Hepatocyte (in vitro differentiated cells): ENCODE measurements around the gene ORC1. TPM values are rescaled to one million over a fixed set of nuclear protein-coding genes. Genes with fewer than 3 reads are reported as not detected.

ENCODE experiments used
- DNase-seq: peaks from one replicate; pipeline ENCODE4 v3.0.0-alpha.2; 2016; ENCODE audit warnings: low spot score
- H2AFZ ChIP-seq: fragments of 200-600 bp; sonication (generic); 2 replicates; pipeline ENCODE4 v1.6.0; 2016; ENCODE audit warnings: antibody characterized with exemption, mild to moderate bottlenecking
- H3K27ac ChIP-seq: fragments of 200-600 bp; sonication (generic); 2 replicates; pipeline ENCODE4 v1.5.1; 2016; ENCODE audit warnings: mild to moderate bottlenecking
- H3K27me3 ChIP-seq: fragments of 200-600 bp; sonication (generic); 2 replicates; pipeline ENCODE4 v1.6.1; 2016
- H3K36me3 ChIP-seq: fragments of 200-600 bp; sonication (generic); replicated peaks from 2 replicates; pipeline ENCODE4 v1.5.1; 2016; ENCODE audit warnings: low read depth; ENCODE audit not compliant: insufficient read depth
- H3K4me1 ChIP-seq: fragments of 200-600 bp; sonication (generic); 2 replicates; pipeline ENCODE4 v1.5.1; 2016; ENCODE audit warnings: mild to moderate bottlenecking, moderate library complexity; ENCODE audit not compliant: insufficient read depth
- H3K4me2 ChIP-seq: fragments of 200-600 bp; sonication (generic); 2 replicates; pipeline ENCODE4 v1.6.0; 2016
- H3K4me3 ChIP-seq: fragments of 200-600 bp; sonication (generic); 2 replicates; pipeline ENCODE4 v1.5.1; 2016; ENCODE audit warnings: mild to moderate bottlenecking
- H3K79me2 ChIP-seq: fragments of 200-600 bp; sonication (generic); 2 replicates; pipeline ENCODE4 v1.6.0; 2017; ENCODE audit warnings: mild to moderate bottlenecking
- H3K9me2 ChIP-seq: fragments of 200-600 bp; sonication (generic); replicated peaks from 2 replicates; pipeline ENCODE4 v1.6.0; 2017; ENCODE audit warnings: mild to moderate bottlenecking; ENCODE audit not compliant: insufficient read depth
- H3K9me3 ChIP-seq: fragments of 200-600 bp; sonication (generic); 2 replicates; pipeline ENCODE4 v1.5.1; 2016; ENCODE audit warnings: low read depth, mild to moderate bottlenecking
- H4K20me1 ChIP-seq: fragments of 200-600 bp; sonication (generic); 2 replicates; pipeline ENCODE4 v1.6.0; 2016; ENCODE audit warnings: mild to moderate bottlenecking; ENCODE audit not compliant: insufficient read depth, poor library complexity, severe bottlenecking
- EZH2 ChIP-seq: fragments of 200-600 bp; sonication (generic); IDR thresholded peaks from 2 replicates; pipeline ENCODE4 v1.6.1; 2016; ENCODE audit warnings: antibody characterized with exemption, mild to moderate bottlenecking, borderline replicate concordance
- EZH2phosphoT487 ChIP-seq: fragments of 200-600 bp; sonication (generic); IDR thresholded peaks from one replicate; pipeline ENCODE4 v1.6.1; 2018; ENCODE audit warnings: antibody characterized with exemption, mild to moderate bottlenecking, low read depth, moderate library complexity; ENCODE audit not compliant: unreplicated experiment, severe bottlenecking
- WGBS: methylation state at CpG from one replicate; pipeline ENCODE4 v1.1.6; 2016; ENCODE audit warnings: low lambda C conversion rate; ENCODE audit errors: missing lambda C conversion rate; 5-methylcytosine and 5-hydroxymethylcytosine counted together
- polyA plus RNA-seq: library from polyadenylated mRNA; unstranded; fragments of >200 nt; fragmentation: Nextera tagmentation; extraction: Ambion mirVana; gene quantifications from 2 replicates; pipeline ENCODE4 v1.2.1, GENCODE V29; 2016
- total RNA-seq: library from RNA; depleted of rRNA; stranded (reverse); fragments of >200 nt; gene quantifications from 2 replicates; pipeline ENCODE4 v1.2.3, GENCODE V29; 2014
- TF ChIP-seq, protein P1 (sequence below): fragments of 200-600 bp; sonication (generic); IDR thresholded peaks from 2 replicates; pipeline ENCODE4 v1.5.1; 2016; ENCODE audit warnings: antibody characterized with exemption, mild to moderate bottlenecking; ENCODE audit not compliant: poor library complexity

The ORC1 gene
- total and polyA plus RNA-seq, 2 experiments from 2014 or later = 1.3 to 2.6 TPM

- no peak overlapping the region for H3K4me2 ChIP-seq
- H3K36me3 ChIP-seq = no peaks in the 10 kb centered on the region
- H4K20me1 ChIP-seq = no peaks in the 10 kb centered on the region
- H3K27ac ChIP-seq = no peak overlapping the region
- TF ChIP-seq EZH2phosphoT487 = no peak
- TF ChIP-seq, protein P1, sequence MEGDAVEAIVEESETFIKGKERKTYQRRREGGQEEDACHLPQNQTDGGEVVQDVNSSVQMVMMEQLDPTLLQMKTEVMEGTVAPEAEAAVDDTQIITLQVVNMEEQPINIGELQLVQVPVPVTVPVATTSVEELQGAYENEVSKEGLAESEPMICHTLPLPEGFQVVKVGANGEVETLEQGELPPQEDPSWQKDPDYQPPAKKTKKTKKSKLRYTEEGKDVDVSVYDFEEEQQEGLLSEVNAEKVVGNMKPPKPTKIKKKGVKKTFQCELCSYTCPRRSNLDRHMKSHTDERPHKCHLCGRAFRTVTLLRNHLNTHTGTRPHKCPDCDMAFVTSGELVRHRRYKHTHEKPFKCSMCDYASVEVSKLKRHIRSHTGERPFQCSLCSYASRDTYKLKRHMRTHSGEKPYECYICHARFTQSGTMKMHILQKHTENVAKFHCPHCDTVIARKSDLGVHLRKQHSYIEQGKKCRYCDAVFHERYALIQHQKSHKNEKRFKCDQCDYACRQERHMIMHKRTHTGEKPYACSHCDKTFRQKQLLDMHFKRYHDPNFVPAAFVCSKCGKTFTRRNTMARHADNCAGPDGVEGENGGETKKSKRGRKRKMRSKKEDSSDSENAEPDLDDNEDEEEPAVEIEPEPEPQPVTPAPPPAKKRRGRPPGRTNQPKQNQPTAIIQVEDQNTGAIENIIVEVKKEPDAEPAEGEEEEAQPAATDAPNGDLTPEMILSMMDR = no peak
- TF ChIP-seq EZH2 = no peak
- no peaks in the 10 kb centered on the region for H3K79me2 ChIP-seq
- DNase-seq = no peak
- H3K9me2 ChIP-seq = no peaks in the 10 kb centered on the region
- H3K4me3 ChIP-seq = no peak overlapping the region
- H2AFZ ChIP-seq = no peak overlapping the region
- no peaks in the 10 kb centered on the region for H3K27me3 ChIP-seq
- no peaks in the 10 kb centered on the region for H3K9me3 ChIP-seq
- WGBS = 74% methylated on average over 7 of the region's 7 CpGs
- H3K4me1 ChIP-seq = no peaks in the 10 kb centered on the region
Observed at GRCh38 chr1:52341655-52342260, 62.5 kb downstream of the ORC1 start.

DNA sequence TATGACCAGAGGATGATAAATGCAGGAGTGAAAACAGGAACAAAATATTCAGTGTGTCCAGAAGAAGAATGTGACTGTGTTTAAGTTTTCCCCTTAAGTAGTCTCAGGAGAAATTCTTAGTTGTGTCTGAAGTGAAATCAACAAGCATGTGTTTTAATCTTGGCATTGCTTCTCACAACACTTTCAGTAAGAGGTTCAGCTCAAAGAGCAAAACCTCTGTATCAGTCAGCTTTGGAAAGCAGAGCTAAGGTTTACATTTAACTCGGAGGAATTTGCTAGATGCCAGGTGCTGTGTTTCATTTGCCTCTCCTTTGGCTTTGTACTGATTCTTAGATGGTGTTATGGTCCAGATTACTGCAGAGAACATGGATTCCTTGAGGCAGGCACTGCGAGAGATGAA, 66.8 kb downstream of the ORC1 start:
- Histone ChIP-seq H3K79me2 (no peaks in the 10 kb centered on the region), H3K27ac (no peak overlapping the region), H3K36me3 (no peaks in the 10 kb centered on the region), H3K4me3 (no peak overlapping the region), H2AFZ (no peak overlapping the region), H3K9me3 (no peaks in the 10 kb centered on the region), H3K4me2 (no peak overlapping the region), H4K20me1 (no peaks in the 10 kb centered on the region), H3K4me1 (no peaks in the 10 kb centered on the region), H3K27me3 (no peaks in the 10 kb centered on the region), H3K9me2 (no peaks in the 10 kb centered on the region)
- TF ChIP-seq, protein P1 = no peak
- no peak for TF ChIP-seq EZH2
- 81% methylated on average over 2 of the region's 2 CpGs for WGBS
- no peak for DNase-seq

DNA sequence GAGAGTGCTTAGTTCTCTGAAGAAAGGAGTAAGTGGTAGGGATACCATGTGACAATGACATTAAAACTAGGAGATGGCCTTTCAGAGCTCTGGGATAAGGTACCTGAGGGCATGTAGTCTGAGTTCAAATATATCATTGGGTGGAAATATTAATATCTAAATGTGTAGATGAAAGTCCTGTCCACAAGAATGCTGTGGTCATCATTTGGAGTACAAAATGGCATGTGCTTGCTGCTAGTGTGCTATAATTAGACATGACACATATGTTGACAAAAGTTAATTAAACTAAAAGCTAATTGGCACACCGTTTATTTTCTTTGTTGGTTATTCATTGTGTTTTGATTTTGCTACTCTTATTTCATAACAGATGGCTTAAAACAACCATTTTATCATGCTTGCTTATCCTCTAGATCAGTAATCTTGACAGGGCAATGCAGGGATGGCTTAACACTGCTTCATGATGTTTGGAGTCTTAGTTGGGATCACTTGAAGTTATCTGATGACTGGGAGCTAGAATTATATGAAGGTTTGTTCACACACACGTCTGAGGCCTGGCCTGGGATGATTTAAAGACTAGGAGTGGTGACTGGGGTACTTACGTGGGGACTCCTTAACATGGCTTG, 69.2 kb downstream of the ORC1 start:
- no peak overlapping the region for H3K27ac ChIP-seq
- TF ChIP-seq EZH2 = no peak
- TF ChIP-seq, protein P1 = no peak
- TF ChIP-seq EZH2phosphoT487 = no peak
- 87% methylated on average over 3 of the region's 3 CpGs for WGBS
- H3K9me3 ChIP-seq = no peaks in the 10 kb centered on the region
- no peaks in the 10 kb centered on the region for H3K9me2 ChIP-seq
- no peak overlapping the region for H2AFZ ChIP-seq
- no peaks in the 10 kb centered on the region for H3K36me3 ChIP-seq
- no peak overlapping the region for H3K4me3 ChIP-seq
- H3K4me1 ChIP-seq = no peaks in the 10 kb centered on the region
- no peak for DNase-seq
- H3K4me2 ChIP-seq = no peak overlapping the region
- no peaks in the 10 kb centered on the region for H3K79me2 ChIP-seq
- H4K20me1 ChIP-seq = no peaks in the 10 kb centered on the region
- no peaks in the 10 kb centered on the region for H3K27me3 ChIP-seq
